Gastrocnemius medialis (tissue), 4 donors: ENCODE measurements around the gene FBXL13. TPM values are rescaled to one million over a fixed set of nuclear protein-coding genes. Genes with fewer than 3 reads are reported as not detected.
"Not testable (repeated sequence)": the region's sequence is repeated elsewhere in the genome, so short reads cannot be mapped to it uniquely, and the experiment has no call there.

Experiments
- ATAC-seq, 2 donors: fragments of 150-250 bp; one replicate each; pipeline ENCODE4 v1.9.1; 2016
- DNase-seq, 2 donors: peaks; one replicate each; pipeline ENCODE4 v3.0.0-alpha.2; 2019
- H3K27ac ChIP-seq, 4 donors: fragments of 200-600 bp; sonication (generic); 1 replicate in 1 of 4; 2 replicates in 3 of 4; pipeline ENCODE4 v1.5.1; 2016 to 2018; ENCODE audit warnings: mild to moderate bottlenecking in 2 of 4, moderate library complexity in 1 of 4
- H3K27me3 ChIP-seq, 3 donors: fragments of 200-600 bp; sonication (generic) in 2 of 3; 1 replicate in 1 of 3; 2 replicates in 2 of 3; pipeline versions ENCODE4 v1.5.1 to v1.6.0; 2016 to 2019; ENCODE audit warnings: mild to moderate bottlenecking in 1 of 3, moderate library complexity in 1 of 3
- H3K36me3 ChIP-seq, 2 donors: fragments of 200-600 bp; sonication (generic) in 1 of 2; one replicate each; pipeline ENCODE4 v1.5.1; 2017 to 2018
- H3K4me1 ChIP-seq, 2 donors: fragments of 200-600 bp; sonication (generic) in 1 of 2; one replicate each; pipeline ENCODE4 v1.5.1; 2016 to 2017; ENCODE audit warnings: mild to moderate bottlenecking in 2 of 2
- H3K4me3 ChIP-seq, 4 donors: fragments of 200-600 bp; sonication (generic) in 3 of 4; 1 replicate in 1 of 4; 2 replicates in 3 of 4; pipeline ENCODE4 v1.5.1; 2016 to 2019; ENCODE audit warnings: mild to moderate bottlenecking in 2 of 4
- H3K9me3 ChIP-seq, 3 donors: fragments of 200-600 bp; sonication (generic) in 2 of 3; 1 replicate in 1 of 3; 2 replicates in 2 of 3; pipeline ENCODE4 v1.5.1; 2016 to 2019
- POLR2A ChIP-seq, 2 donors: fragments of 450-650 bp; IDR thresholded peaks; one replicate each; pipeline ENCODE4 v1.6.1; 2017; ENCODE audit warnings: antibody characterized with exemption in 2 of 2, mild to moderate bottlenecking in 2 of 2, moderate library complexity in 2 of 2
- in situ Hi-C, 4 donors: fragments of 200-750 bp; cut with MboI; loops; one replicate each; pipeline versions ENCODE4 v1.15.0 to v1.8.0; 2017; ENCODE audit warnings: low sequenced_read_pairs in 4 of 4
- intact Hi-C: fragments of 100-400 bp; cut with DNase I; formaldehyde crosslinking; loops from one replicate; pipeline ENCODE4 v1.15.1; 2023; ENCODE audit warnings: low total_unique reads
- total RNA-seq, 4 donors: library from RNA; depleted of rRNA; stranded (reverse); fragments of >200 nt; gene quantifications; one replicate each; pipeline versions ENCODE4 v1.1.0 to v1.2.3, GENCODE V29; 2016
- TF ChIP-seq, protein P1 (sequence below), 5 experiments: fragments of 450-650 bp in 3 of 5; fragments of 200-600 bp in 2 of 5; sonication (generic) in 2 of 5; IDR thresholded peaks in 4 of 5; conservative IDR thresholded peaks in 1 of 5; 1 replicate in 4 of 5; 2 replicates in 1 of 5; pipeline ENCODE4 v1.5.1; 2016 to 2019; ENCODE audit warnings: antibody characterized with exemption in 5 of 5, mild to moderate bottlenecking in 3 of 5, moderate library complexity in 3 of 5

Gene FBXL13
- total RNA-seq, 4 donors from 2014 or later: 0.26 TPM; not detected in 3

DNA sequence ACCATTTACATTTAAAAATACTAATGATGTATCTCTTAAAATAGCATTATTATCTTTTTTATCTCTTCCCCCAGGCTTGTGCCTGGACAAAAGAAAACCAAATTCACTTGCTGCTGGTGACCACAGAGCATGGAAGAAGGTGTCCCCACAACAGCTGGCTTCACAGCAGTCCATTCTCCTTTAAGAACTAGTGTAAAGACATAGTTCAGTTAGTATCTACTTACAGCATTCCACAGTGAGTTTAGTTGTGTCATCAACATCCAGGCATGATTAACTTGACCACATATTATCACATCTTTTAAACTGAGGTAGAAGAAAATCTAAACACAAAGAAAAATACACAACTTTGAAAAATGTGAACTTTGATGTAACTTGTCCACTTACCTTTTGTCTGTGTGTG, 106.8 kb downstream of the FBXL13 start:
- H3K9me3 ChIP-seq: no peaks in the 10 kb centered on the region
- intact Hi-C loops: no loop called here
- H3K27me3 ChIP-seq: no peaks in the 10 kb centered on the region
- in situ Hi-C loops: no loop called here
- no peaks in the 10 kb centered on the region for H3K36me3 ChIP-seq
- no peak for DNase-seq
- no peak overlapping the region for H3K4me3 ChIP-seq
- H3K27ac ChIP-seq: no peak overlapping the region
- ATAC-seq: no peak
- no peaks in the 10 kb centered on the region for H3K4me1 ChIP-seq
- TF ChIP-seq POLR2A (IDR thresholded peaks at IDR 0.05): no peak
- TF ChIP-seq, protein P1, sequence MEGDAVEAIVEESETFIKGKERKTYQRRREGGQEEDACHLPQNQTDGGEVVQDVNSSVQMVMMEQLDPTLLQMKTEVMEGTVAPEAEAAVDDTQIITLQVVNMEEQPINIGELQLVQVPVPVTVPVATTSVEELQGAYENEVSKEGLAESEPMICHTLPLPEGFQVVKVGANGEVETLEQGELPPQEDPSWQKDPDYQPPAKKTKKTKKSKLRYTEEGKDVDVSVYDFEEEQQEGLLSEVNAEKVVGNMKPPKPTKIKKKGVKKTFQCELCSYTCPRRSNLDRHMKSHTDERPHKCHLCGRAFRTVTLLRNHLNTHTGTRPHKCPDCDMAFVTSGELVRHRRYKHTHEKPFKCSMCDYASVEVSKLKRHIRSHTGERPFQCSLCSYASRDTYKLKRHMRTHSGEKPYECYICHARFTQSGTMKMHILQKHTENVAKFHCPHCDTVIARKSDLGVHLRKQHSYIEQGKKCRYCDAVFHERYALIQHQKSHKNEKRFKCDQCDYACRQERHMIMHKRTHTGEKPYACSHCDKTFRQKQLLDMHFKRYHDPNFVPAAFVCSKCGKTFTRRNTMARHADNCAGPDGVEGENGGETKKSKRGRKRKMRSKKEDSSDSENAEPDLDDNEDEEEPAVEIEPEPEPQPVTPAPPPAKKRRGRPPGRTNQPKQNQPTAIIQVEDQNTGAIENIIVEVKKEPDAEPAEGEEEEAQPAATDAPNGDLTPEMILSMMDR (IDR thresholded peaks at IDR 0.05 in 4 of 5, conservative IDR thresholded peaks at IDR 0.05 in 1 of 5): no peak

DNA sequence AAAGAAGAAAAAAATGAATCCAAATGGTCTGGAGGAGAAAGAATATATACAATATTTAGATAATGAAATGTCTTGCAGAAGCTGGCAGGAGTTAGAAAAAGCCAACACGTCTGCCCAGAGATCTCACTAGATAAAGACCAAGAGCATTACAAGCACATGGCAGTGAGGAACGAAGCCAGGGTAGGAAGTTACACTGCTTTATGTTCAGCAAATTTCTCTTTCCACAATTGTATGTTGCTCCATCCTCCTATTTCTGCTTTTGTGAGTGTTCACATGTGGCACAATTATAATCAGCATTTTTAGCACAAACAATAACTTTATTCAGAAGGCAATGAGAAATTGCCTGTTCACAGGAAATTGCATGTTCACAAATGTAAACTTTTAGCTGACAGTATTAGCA, 108.1 kb downstream of the FBXL13 start:
- intact Hi-C loops (no loop called here), in situ Hi-C loops (no loop called here)
- DNase-seq (no peak), ATAC-seq (no peak)
- Histone ChIP-seq H3K27ac (no peak overlapping the region), H3K36me3 (no peaks in the 10 kb centered on the region), H3K27me3 (no peaks in the 10 kb centered on the region), H3K4me3 (no peak overlapping the region), H3K9me3 (no peaks in the 10 kb centered on the region), H3K4me1 (no peaks in the 10 kb centered on the region)
- no peak for TF ChIP-seq POLR2A (IDR thresholded peaks at IDR 0.05)
- TF ChIP-seq, protein P1 (IDR thresholded peaks at IDR 0.05 in 4 of 5, conservative IDR thresholded peaks at IDR 0.05 in 1 of 5): no peak

DNA sequence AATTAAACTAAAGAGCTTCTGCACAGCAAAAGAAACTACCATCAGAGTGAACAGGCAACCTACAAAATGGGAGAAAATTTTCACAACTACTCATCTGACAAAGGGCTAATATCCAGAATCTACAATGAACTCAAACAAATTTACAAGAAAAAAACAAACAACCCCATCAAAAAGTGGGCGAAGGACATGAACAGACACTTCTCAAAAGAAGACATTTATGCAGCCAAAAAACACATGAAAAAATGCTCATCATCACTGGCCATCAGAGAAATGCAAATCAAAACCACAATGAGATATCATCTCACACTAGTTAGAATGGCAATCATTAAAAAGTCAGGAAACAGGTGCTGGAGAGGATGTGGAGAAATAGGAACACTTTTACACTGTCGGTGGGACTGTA, 112.6 kb downstream of the FBXL13 start:
- H3K4me1 ChIP-seq, intact Hi-C loops, H3K9me3 ChIP-seq, DNase-seq, H3K4me3 ChIP-seq, in situ Hi-C loops, ATAC-seq, H3K27ac ChIP-seq, H3K36me3 ChIP-seq, H3K27me3 ChIP-seq: not testable (repeated sequence)

DNA sequence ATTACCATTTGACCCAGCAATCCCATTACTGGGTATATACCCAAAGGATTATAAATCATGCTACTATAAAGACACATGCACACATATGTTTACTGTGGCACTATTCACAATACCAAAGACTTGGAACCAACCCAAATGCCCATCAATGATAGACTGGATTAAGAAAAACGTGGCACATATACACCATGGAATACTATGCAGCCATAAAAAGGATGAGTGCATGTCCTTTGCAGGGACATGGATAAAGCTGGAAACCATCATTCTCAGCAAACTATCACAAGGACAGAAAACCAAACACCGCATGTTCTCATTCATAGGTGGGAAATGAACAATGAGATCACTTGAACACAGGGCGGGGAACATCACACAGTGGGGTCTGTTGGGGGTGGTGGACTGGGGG, 116.6 kb downstream of the FBXL13 start:
- intact Hi-C loops, H3K4me3 ChIP-seq, H3K4me1 ChIP-seq, H3K36me3 ChIP-seq, ATAC-seq, DNase-seq, H3K27me3 ChIP-seq, H3K27ac ChIP-seq, in situ Hi-C loops, H3K9me3 ChIP-seq: not testable (repeated sequence)

DNA sequence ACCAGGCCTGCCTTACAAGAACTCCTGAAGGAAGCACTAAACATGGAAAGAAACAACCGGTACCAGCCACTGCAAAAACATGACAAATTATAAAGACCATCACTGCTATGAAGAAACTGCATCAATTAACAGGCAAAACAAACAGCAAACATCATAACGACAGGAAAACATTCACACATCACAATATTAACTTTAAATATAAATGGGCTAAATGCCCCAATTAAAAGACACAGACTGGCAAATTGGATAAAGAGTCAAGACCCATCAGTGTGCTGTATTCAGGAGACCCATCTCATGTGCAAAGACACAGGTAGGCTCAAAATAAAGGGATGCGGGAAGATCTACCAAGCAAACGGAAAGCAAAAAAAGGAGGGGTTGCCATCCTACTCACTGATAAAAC, 120.2 kb downstream of the FBXL13 start:
- H3K4me3 ChIP-seq, H3K9me3 ChIP-seq, H3K27ac ChIP-seq, H3K27me3 ChIP-seq, in situ Hi-C loops, H3K4me1 ChIP-seq, intact Hi-C loops, ATAC-seq, H3K36me3 ChIP-seq, DNase-seq: not testable (repeated sequence)

DNA sequence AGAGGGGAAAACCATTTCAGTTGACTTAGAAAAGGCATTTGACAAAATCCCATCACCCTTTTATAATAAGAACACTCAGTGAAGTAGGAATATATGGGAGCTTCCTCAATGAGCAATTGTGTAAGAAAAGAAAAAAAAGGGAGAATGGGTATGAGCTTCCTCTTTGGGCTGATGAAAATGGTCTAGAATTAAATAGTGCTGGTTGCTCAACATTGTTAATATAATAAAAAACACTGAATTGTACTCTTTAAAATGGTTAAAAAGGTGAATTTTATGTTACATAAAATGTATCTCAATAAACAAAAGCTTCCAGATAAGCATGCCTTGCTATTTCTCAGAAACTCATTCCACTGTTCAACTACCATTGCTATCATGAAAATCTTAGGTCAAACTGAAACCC, 121.2 kb downstream of the FBXL13 start:
- TF ChIP-seq POLR2A (IDR thresholded peaks at IDR 0.05): no peak
- TF ChIP-seq, protein P1 (IDR thresholded peaks at IDR 0.05 in 4 of 5, conservative IDR thresholded peaks at IDR 0.05 in 1 of 5): no peak
- ATAC-seq (no peak), DNase-seq (no peak)
- Histone ChIP-seq H3K4me3 (no peak overlapping the region), H3K27me3 (no peaks in the 10 kb centered on the region), H3K36me3 (no peaks in the 10 kb centered on the region), H3K4me1 (no peaks in the 10 kb centered on the region), H3K27ac (no peak overlapping the region), H3K9me3 (no peaks in the 10 kb centered on the region)
- intact Hi-C loops (no loop called here), in situ Hi-C loops (no loop called here)
